SK-N-SH treated with all-trans-retinoic acid at 6 μM for 48 hours (cell line): ENCODE data around the gene SENP3.
A peak's percentile ranks its signal among the peaks of the same experiment; 100 is the strongest.

Experiments used
- ATAC-seq: fragments of 200-7000 bp; cut with Tn5 transposase; 3 replicates; pipeline ENCODE4 v1.9.1; 2020; ENCODE audit warnings: mild to moderate bottlenecking, moderate library complexity
- ARNTL ChIP-seq: fragments of 450-650 bp; formaldehyde crosslinking; IDR thresholded peaks from 2 replicates; pipeline ENCODE4 v1.5.0; 2020; ENCODE audit warnings: low read depth, mild to moderate bottlenecking, moderate library complexity, borderline replicate concordance
- BACH2 ChIP-seq: fragments of 250-450 bp; sonication (Bioruptor Pico); IDR thresholded peaks from 2 replicates; pipeline ENCODE4 v1.9.0; 2021; ENCODE audit warnings: mild to moderate bottlenecking, borderline replicate concordance
- CSDC2 ChIP-seq: fragments of 250-450 bp; sonication (Bioruptor Pico); IDR thresholded peaks from 2 replicates; pipeline ENCODE4 v1.5.0; 2020; ENCODE audit warnings: mild to moderate bottlenecking, moderate library complexity
- CSRNP3 ChIP-seq: fragments of 250-450 bp; sonication (Bioruptor Pico); IDR thresholded peaks from 2 replicates; pipeline ENCODE4 v1.5.1; 2021; ENCODE audit warnings: mild to moderate bottlenecking, moderate library complexity
- ISL1 ChIP-seq: fragments of 250-450 bp; sonication (Bioruptor Pico); IDR thresholded peaks from 2 replicates; pipeline ENCODE4 v2.1.2; 2022; ENCODE audit warnings: mild to moderate bottlenecking, moderate library complexity
- OSR1 ChIP-seq: fragments of 250-450 bp; sonication (Bioruptor Pico); IDR thresholded peaks from 2 replicates; pipeline ENCODE4 v1.8.0; 2022; ENCODE audit warnings: moderate library complexity, mild to moderate bottlenecking, inconsistent platforms
- PATZ1 ChIP-seq: fragments of 250-450 bp; sonication (Bioruptor Pico); IDR thresholded peaks from 2 replicates; pipeline ENCODE4 v1.8.0; 2020; ENCODE audit warnings: mild to moderate bottlenecking, moderate library complexity, borderline replicate concordance
- PPARA ChIP-seq: fragments of 250-450 bp; sonication (Bioruptor Pico); IDR thresholded peaks from 2 replicates; pipeline ENCODE4 v1.5.0; 2020; ENCODE audit warnings: mild to moderate bottlenecking, borderline replicate concordance
- RARB ChIP-seq: fragments of 250-450 bp; sonication (Bioruptor Pico); IDR thresholded peaks from 2 replicates; pipeline ENCODE4 v1.8.0; 2021; ENCODE audit warnings: mild to moderate bottlenecking, moderate library complexity
- SNAI2 ChIP-seq: fragments of 250-450 bp; sonication (Bioruptor Pico); IDR thresholded peaks from 2 replicates; pipeline ENCODE4 v1.5.0; 2020; ENCODE audit warnings: mild to moderate bottlenecking, moderate library complexity
- TCF4 ChIP-seq: fragments of 250-450 bp; sonication (Bioruptor Pico); IDR thresholded peaks from 2 replicates; pipeline ENCODE4 v1.8.0; 2021; ENCODE audit warnings: mild to moderate bottlenecking, moderate library complexity, borderline replicate concordance
- TOX ChIP-seq: fragments of 250-450 bp; sonication (Bioruptor Pico); IDR thresholded peaks from 2 replicates; pipeline ENCODE4 v1.8.0; 2021; ENCODE audit warnings: mild to moderate bottlenecking, moderate library complexity, borderline replicate concordance
- ZC3H10 ChIP-seq: fragments of 250-450 bp; sonication (Bioruptor Pico); IDR thresholded peaks from 2 replicates; pipeline ENCODE4 v1.5.1; 2021; ENCODE audit warnings: mild to moderate bottlenecking, moderate library complexity
- ZFP30 ChIP-seq: fragments of 450-650 bp; formaldehyde crosslinking; IDR thresholded peaks from 2 replicates; pipeline ENCODE4 v1.5.0; 2022; ENCODE audit warnings: mild to moderate bottlenecking, moderate library complexity
- ZNF70 ChIP-seq: fragments of 450-650 bp; formaldehyde crosslinking; IDR thresholded peaks from 2 replicates; pipeline ENCODE4 v1.5.0; 2020; ENCODE audit warnings: mild to moderate bottlenecking, moderate library complexity
- ZNF8 ChIP-seq: fragments of 450-650 bp; formaldehyde crosslinking; IDR thresholded peaks from 2 replicates; pipeline ENCODE4 v1.5.0; 2020; ENCODE audit warnings: mild to moderate bottlenecking, moderate library complexity
- TF ChIP-seq, protein P1 (sequence below): fragments of 250-450 bp; sonication (Bioruptor Pico); IDR thresholded peaks from 2 replicates; pipeline ENCODE4 v1.8.0; 2021; ENCODE audit warnings: low read depth, mild to moderate bottlenecking, moderate library complexity, borderline replicate concordance
- TF ChIP-seq, protein P2 (sequence below): fragments of 250-450 bp; sonication (Bioruptor Pico); IDR thresholded peaks from 2 replicates; pipeline ENCODE4 v1.5.1; 2020; ENCODE audit warnings: low read depth, mild to moderate bottlenecking, moderate library complexity
- TF ChIP-seq, protein P3 (sequence below): fragments of 250-450 bp; sonication (Bioruptor Pico); IDR thresholded peaks from 2 replicates; pipeline ENCODE4 v1.5.0; 2020; ENCODE audit warnings: mild to moderate bottlenecking, moderate library complexity

SENP3 gene

GRCh38 chr17:7570351-7570750, 8.6 kb downstream of the SENP3 start:
- ATAC-seq = no peak
- TF ChIP-seq ZNF70 (no peak), BACH2 (CRISPR knock-in tag) (no peak), ZFP30 (CRISPR knock-in tag) (no peak), PATZ1 (CRISPR knock-in tag) (no peak), ZC3H10 (CRISPR knock-in tag) (no peak), TCF4 (no peak)
- TF ChIP-seq, protein P1, sequence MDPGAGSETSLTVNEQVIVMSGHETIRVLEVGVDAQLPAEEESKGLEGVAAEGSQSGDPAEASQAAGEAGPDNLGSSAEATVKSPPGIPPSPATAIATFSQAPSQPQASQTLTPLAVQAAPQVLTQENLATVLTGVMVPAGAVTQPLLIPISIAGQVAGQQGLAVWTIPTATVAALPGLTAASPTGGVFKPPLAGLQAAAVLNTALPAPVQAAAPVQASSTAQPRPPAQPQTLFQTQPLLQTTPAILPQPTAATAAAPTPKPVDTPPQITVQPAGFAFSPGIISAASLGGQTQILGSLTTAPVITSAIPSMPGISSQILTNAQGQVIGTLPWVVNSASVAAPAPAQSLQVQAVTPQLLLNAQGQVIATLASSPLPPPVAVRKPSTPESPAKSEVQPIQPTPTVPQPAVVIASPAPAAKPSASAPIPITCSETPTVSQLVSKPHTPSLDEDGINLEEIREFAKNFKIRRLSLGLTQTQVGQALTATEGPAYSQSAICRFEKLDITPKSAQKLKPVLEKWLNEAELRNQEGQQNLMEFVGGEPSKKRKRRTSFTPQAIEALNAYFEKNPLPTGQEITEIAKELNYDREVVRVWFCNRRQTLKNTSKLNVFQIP (CRISPR knock-in tag) = no peak

DNA sequence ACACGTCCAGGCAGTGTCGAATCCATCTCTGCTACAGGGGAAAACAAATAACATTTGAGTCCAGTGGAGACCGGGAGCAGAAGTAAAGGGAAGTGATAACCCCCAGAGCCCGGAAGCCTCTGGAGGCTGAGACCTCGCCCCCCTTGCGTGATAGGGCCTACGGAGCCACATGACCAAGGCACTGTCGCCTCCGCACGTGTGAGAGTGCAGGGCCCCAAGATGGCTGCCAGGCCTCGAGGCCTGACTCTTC, 10.5 kb downstream of the SENP3 start:
- TF ChIP-seq ISL1 (CRISPR knock-in tag) (no peak), PATZ1 (CRISPR knock-in tag) (peak; percentile 21; the same call in 1 of the 2 replicates), ZNF8 (CRISPR knock-in tag) (no peak), PPARA (CRISPR knock-in tag) (no peak), RARB (CRISPR knock-in tag) (no peak), CSDC2 (CRISPR knock-in tag) (no peak), ARNTL (0 out of 2 replicates have a peak, but pooled peaks have one; percentile 17), BACH2 (CRISPR knock-in tag) (no peak)
- TF ChIP-seq, protein P2, sequence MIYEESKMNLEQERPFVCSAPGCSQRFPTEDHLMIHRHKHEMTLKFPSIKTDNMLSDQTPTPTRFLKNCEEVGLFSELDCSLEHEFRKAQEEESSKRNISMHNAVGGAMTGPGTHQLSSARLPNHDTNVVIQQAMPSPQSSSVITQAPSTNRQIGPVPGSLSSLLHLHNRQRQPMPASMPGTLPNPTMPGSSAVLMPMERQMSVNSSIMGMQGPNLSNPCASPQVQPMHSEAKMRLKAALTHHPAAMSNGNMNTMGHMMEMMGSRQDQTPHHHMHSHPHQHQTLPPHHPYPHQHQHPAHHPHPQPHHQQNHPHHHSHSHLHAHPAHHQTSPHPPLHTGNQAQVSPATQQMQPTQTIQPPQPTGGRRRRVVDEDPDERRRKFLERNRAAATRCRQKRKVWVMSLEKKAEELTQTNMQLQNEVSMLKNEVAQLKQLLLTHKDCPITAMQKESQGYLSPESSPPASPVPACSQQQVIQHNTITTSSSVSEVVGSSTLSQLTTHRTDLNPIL = no peak
- TF ChIP-seq, protein P3, sequence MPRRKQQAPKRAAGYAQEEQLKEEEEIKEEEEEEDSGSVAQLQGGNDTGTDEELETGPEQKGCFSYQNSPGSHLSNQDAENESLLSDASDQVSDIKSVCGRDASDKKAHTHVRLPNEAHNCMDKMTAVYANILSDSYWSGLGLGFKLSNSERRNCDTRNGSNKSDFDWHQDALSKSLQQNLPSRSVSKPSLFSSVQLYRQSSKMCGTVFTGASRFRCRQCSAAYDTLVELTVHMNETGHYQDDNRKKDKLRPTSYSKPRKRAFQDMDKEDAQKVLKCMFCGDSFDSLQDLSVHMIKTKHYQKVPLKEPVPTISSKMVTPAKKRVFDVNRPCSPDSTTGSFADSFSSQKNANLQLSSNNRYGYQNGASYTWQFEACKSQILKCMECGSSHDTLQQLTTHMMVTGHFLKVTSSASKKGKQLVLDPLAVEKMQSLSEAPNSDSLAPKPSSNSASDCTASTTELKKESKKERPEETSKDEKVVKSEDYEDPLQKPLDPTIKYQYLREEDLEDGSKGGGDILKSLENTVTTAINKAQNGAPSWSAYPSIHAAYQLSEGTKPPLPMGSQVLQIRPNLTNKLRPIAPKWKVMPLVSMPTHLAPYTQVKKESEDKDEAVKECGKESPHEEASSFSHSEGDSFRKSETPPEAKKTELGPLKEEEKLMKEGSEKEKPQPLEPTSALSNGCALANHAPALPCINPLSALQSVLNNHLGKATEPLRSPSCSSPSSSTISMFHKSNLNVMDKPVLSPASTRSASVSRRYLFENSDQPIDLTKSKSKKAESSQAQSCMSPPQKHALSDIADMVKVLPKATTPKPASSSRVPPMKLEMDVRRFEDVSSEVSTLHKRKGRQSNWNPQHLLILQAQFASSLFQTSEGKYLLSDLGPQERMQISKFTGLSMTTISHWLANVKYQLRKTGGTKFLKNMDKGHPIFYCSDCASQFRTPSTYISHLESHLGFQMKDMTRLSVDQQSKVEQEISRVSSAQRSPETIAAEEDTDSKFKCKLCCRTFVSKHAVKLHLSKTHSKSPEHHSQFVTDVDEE (CRISPR knock-in tag) = no peak
- ATAC-seq = no peak; the same call in 2 of the 3 replicates

DNA sequence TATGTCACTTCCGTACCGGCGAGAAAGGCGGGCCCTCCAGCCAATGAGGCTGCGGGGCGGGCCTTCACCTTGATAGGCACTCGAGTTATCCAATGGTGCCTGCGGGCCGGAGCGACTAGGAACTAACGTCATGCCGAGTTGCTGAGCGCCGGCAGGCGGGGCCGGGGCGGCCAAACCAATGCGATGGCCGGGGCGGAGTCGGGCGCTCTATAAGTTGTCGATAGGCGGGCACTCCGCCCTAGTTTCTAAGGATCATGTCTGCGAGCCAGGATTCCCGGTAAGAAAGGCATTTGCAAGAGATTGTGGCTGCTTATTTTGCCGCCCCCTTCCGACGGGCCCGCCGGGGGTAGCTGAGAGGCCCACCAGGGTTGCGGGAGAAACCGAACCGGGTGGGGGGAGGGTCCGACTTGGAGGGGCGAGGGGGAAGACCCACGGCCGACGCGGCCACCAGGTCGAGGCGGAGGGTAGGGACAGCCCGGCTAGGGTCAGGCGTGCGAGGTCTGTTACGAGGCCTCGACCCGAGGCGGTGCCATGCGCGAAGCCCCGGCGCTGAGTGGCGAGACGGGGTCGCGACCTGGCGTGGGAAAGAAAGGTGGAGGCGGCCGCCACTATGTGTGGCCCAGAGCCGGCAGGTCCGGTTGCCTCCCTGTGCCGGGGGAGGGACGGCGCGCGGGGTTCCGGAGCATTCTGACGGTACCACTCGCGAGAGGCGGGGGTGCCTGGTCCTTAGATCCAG, 11.0 kb downstream of the SENP3 start:
- peak; percentile 89 for ATAC-seq
- TF ChIP-seq CSDC2 (CRISPR knock-in tag) = 0 out of 2 replicates have a peak, but pooled peaks have one; percentile 42
- TF ChIP-seq, protein P1 (CRISPR knock-in tag) = no peak
- peak; percentile 76; the same call in 1 of the 2 replicates for TF ChIP-seq PATZ1 (CRISPR knock-in tag)
- TF ChIP-seq TOX (CRISPR knock-in tag) = peak; percentile 44; the same call in 1 of the 2 replicates
- no peak for TF ChIP-seq BACH2 (CRISPR knock-in tag)
- TF ChIP-seq, protein P2 = no peak; the same call in 1 of the 2 replicates
- TF ChIP-seq PPARA (CRISPR knock-in tag) = no peak
- 0 out of 2 replicates have a peak, but pooled peaks have one; percentile 17 for TF ChIP-seq TCF4
- no peak for TF ChIP-seq SNAI2 (CRISPR knock-in tag)
- peak; percentile 71 for TF ChIP-seq CSRNP3 (CRISPR knock-in tag)
- TF ChIP-seq RARB (CRISPR knock-in tag) = peak; percentile 58; the same call in 1 of the 2 replicates
- TF ChIP-seq OSR1 (CRISPR knock-in tag) = no peak
- peak; percentile 41; the same call in 1 of the 2 replicates for TF ChIP-seq ZFP30 (CRISPR knock-in tag)
